ENCODE data around the gene PBX3. TPM values are rescaled to one million over a fixed set of nuclear protein-coding genes. Genes with fewer than 3 reads are reported as not detected.

Gene PBX3
- total and polyA plus RNA-seq, 2 donors (not counting 1 experiment from before 2014, with no cell fraction given): 15.5 to 39.0 TPM

GRCh38 chr9:125931211-125931610 lies 184.0 kb downstream of the PBX3 start:
- Histone ChIP-seq H3K27me3 (replicated peaks in 1 of 4; ENCODE audit: control extremely low read depth in 1 of 4, control insufficient read depth in 3 of 4, insufficient read depth in 4 of 4, low read length in 3 of 4) (no peaks in the 10 kb centered on the region), H3K4me2 (replicated peaks; ENCODE audit: low read depth, low read length, poor library complexity, severe bottlenecking) (no peak overlapping the region), H3K27ac (ENCODE audit: low read length in 2 of 2) (no peak overlapping the region), H3K9ac (ENCODE audit: low read length) (no peak overlapping the region), H3K4me1 (ENCODE audit: control insufficient read depth in 2 of 2, insufficient read depth in 2 of 2, low read length in 2 of 2) (no peaks in the 10 kb centered on the region), H2AFZ (ENCODE audit: insufficient read depth, low read depth, low read length, poor library complexity, severe bottlenecking) (no peak overlapping the region), H4K20me1 (ENCODE audit: control insufficient read depth, insufficient read depth, low read length, poor library complexity, severe bottlenecking) (no peaks in the 10 kb centered on the region), H3K36me3 (replicated peaks in 1 of 2; ENCODE audit: control extremely low read depth in 1 of 2, control insufficient read depth in 1 of 2, extremely low read depth in 1 of 2, insufficient read depth in 2 of 2, low read length in 1 of 2) (peaks cover 0 to 19% of the 10 kb centered on the region in 2 experiments), H3K4me3 (ENCODE audit: control extremely low read depth in 1 of 5, extremely low read depth in 1 of 5, insufficient read depth in 1 of 5, low read depth in 2 of 5, low read length in 4 of 5) (no peak overlapping the region), H3K79me2 (ENCODE audit: control insufficient read depth, insufficient read depth, low read length) (no peaks in the 10 kb centered on the region), H3K9me3 (ENCODE audit: control extremely low read depth in 1 of 3, control insufficient read depth in 2 of 3, insufficient read depth in 1 of 3, low read length in 2 of 3) (no peaks in the 10 kb centered on the region)
- Mint-ChIP-seq H3K9me3 (ENCODE audit: insufficient read depth) (no peaks in the 10 kb centered on the region), H3K27me3 (no peaks in the 10 kb centered on the region), H3K4me3 (no peak overlapping the region), H3K4me1 (no peaks in the 10 kb centered on the region), H3K27ac (no peak overlapping the region)
- DNase-seq (no peak), ATAC-seq (ENCODE audit: low read depth) (no peak)
- WGBS (ENCODE audit: insufficient coverage): 100% methylated on average over 2 of the region's 4 CpGs
- intact Hi-C loops (cut with micrococcal nuclease): no loop called here
- ChIA-PET POLR2A (no interaction called here), CTCF (interaction anchor here (0.8 kb wide), 1 partner anchor 35 kb away, joined by 3 read pairs; no protein-coding TSS in a partner anchor)
- TF ChIP-seq, protein P1, sequence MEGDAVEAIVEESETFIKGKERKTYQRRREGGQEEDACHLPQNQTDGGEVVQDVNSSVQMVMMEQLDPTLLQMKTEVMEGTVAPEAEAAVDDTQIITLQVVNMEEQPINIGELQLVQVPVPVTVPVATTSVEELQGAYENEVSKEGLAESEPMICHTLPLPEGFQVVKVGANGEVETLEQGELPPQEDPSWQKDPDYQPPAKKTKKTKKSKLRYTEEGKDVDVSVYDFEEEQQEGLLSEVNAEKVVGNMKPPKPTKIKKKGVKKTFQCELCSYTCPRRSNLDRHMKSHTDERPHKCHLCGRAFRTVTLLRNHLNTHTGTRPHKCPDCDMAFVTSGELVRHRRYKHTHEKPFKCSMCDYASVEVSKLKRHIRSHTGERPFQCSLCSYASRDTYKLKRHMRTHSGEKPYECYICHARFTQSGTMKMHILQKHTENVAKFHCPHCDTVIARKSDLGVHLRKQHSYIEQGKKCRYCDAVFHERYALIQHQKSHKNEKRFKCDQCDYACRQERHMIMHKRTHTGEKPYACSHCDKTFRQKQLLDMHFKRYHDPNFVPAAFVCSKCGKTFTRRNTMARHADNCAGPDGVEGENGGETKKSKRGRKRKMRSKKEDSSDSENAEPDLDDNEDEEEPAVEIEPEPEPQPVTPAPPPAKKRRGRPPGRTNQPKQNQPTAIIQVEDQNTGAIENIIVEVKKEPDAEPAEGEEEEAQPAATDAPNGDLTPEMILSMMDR (IDR thresholded peaks at IDR 0.05): no peak
- no peak for TF ChIP-seq EZH2 (IDR thresholded peaks at IDR 0.05; ENCODE audit: borderline replicate concordance, insufficient read depth, low read depth, low read length, poor library complexity, severe bottlenecking)

GRCh38 chr9:125932012-125932411 lies 184.8 kb downstream of the PBX3 start:
- Mint-ChIP-seq H3K27me3 (no peaks in the 10 kb centered on the region), H3K27ac (no peak overlapping the region), H3K4me3 (no peak overlapping the region), H3K4me1 (no peaks in the 10 kb centered on the region), H3K9me3 (ENCODE audit: insufficient read depth) (no peaks in the 10 kb centered on the region)
- Histone ChIP-seq H3K36me3 (replicated peaks in 1 of 2; ENCODE audit: control extremely low read depth in 1 of 2, control insufficient read depth in 1 of 2, extremely low read depth in 1 of 2, insufficient read depth in 2 of 2, low read length in 1 of 2) (peaks cover 0 to 22% of the 10 kb centered on the region in 2 experiments), H3K4me2 (replicated peaks; ENCODE audit: low read depth, low read length, poor library complexity, severe bottlenecking) (no peak overlapping the region), H3K79me2 (ENCODE audit: control insufficient read depth, insufficient read depth, low read length) (no peaks in the 10 kb centered on the region), H4K20me1 (ENCODE audit: control insufficient read depth, insufficient read depth, low read length, poor library complexity, severe bottlenecking) (no peaks in the 10 kb centered on the region), H2AFZ (ENCODE audit: insufficient read depth, low read depth, low read length, poor library complexity, severe bottlenecking) (no peak overlapping the region), H3K27ac (ENCODE audit: low read length in 2 of 2) (no peak overlapping the region), H3K27me3 (replicated peaks in 1 of 4; ENCODE audit: control extremely low read depth in 1 of 4, control insufficient read depth in 3 of 4, insufficient read depth in 4 of 4, low read length in 3 of 4) (no peaks in the 10 kb centered on the region), H3K4me1 (ENCODE audit: control insufficient read depth in 2 of 2, insufficient read depth in 2 of 2, low read length in 2 of 2) (no peaks in the 10 kb centered on the region), H3K9me3 (ENCODE audit: control extremely low read depth in 1 of 3, control insufficient read depth in 2 of 3, insufficient read depth in 1 of 3, low read length in 2 of 3) (no peaks in the 10 kb centered on the region), H3K4me3 (ENCODE audit: control extremely low read depth in 1 of 5, extremely low read depth in 1 of 5, insufficient read depth in 1 of 5, low read depth in 2 of 5, low read length in 4 of 5) (no peak overlapping the region), H3K9ac (ENCODE audit: low read length) (no peak overlapping the region)
- CTCF ChIA-PET: no interaction called here
- WGBS (ENCODE audit: insufficient coverage): 98% methylated on average over 5 of the region's 5 CpGs
- DNase-seq (no peak), ATAC-seq (ENCODE audit: low read depth) (no peak)
- intact Hi-C loops (cut with micrococcal nuclease): no loop called here
- TF ChIP-seq EZH2 (IDR thresholded peaks at IDR 0.05; ENCODE audit: borderline replicate concordance, insufficient read depth, low read depth, low read length, poor library complexity, severe bottlenecking): no peak
- TF ChIP-seq, protein P1 (IDR thresholded peaks at IDR 0.05): no peak
- POLR2A ChIA-PET: no interaction called here

Data from B cell (primary cell).